Upper lobe of right lung (tissue), 1 donor: ENCODE measurements around the gene RPL3. TPM values are rescaled to one million over a fixed set of nuclear protein-coding genes. Genes with fewer than 3 reads are reported as not detected.

ENCODE experiments used
- ATAC-seq: fragments of 200-7000 bp; cut with Tn5 transposase; one replicate; pipeline ENCODE4 v1.9.1; 2020; ENCODE audit warnings: mild to moderate bottlenecking, moderate library complexity
- DNase-seq: peaks from one replicate; pipeline ENCODE4 v3.0.0-alpha.2; 2020
- H3K27ac ChIP-seq: fragments of 200-600 bp; one replicate; pipeline ENCODE4 v1.8.0; 2022
- H3K27me3 ChIP-seq: fragments of 200-600 bp; one replicate; pipeline ENCODE4 v1.8.0; 2022; ENCODE audit warnings: mild to moderate bottlenecking
- H3K36me3 ChIP-seq: fragments of 200-600 bp; one replicate; pipeline ENCODE4 v1.8.0; 2022
- H3K4me1 ChIP-seq: fragments of 200-600 bp; one replicate; pipeline ENCODE4 v1.8.0; 2022
- H3K4me3 ChIP-seq: fragments of 200-600 bp; one replicate; pipeline ENCODE4 v1.8.0; 2022; ENCODE audit warnings: mild to moderate bottlenecking
- H3K9me3 ChIP-seq: fragments of 200-600 bp; one replicate; pipeline ENCODE4 v1.8.0; 2022
- intact Hi-C: fragments of 100-400 bp; cut with DNase I; formaldehyde crosslinking; loops from one replicate; pipeline ENCODE4 v1.11.0; 2022
- total RNA-seq: library from RNA; stranded (reverse); fragmentation: NEBNext Ultra II Directional; extraction: Animal tissue kit (Norgen Biotek cat#: 25700); gene quantifications from one replicate; pipeline ENCODE4 v1.2.1, GENCODE V29; 2021
- TF ChIP-seq, protein P1 (sequence below): fragments of 200-600 bp; IDR thresholded peaks from one replicate; pipeline ENCODE4 v1.8.0; 2022; ENCODE audit warnings: antibody characterized with exemption
- donor health status: DM: no; HTN: yes; CAD: no; lungs with severe emphysema.

Gene RPL3
- total RNA-seq, 1 donor from 2014 or later: 1,573 TPM

DNA sequence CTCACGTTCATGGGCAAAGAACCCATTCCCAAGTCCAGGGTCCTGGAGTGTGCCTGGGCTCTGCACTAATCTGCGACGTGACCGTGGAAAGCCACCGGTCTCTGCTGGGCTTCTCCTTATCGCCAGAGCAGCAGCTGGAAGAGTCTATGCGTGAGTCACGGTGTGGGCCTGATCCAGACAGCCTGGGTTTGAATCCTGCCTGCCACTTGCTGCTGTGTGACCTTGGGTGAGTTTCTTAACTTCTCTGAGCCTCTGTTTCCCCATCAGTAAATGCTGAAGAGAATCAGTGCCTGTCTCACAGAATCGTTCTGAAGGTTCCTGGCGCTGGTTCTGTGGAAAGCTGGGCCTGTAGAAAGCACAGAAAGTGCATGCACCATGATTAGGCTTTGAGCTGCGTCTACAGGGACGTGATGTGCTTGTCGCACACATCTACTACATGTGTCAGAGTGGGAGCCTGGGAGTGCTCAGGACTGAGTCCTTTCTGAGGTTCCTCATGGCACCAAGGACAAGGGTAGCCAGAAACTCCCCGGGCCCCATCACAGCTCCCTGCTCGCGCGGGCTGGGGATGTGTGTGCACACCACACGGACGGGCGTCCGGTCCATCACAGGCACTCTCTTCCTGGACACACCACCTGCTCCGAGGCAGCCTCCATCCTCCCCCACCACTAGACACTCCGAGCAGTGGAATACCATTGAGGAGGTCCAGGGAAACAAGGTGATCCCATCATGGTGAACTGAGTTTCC lies 54.1 kb downstream of the RPL3 start:
- Histone ChIP-seq H3K36me3 (no peaks in the 10 kb centered on the region), H3K27me3 (no peaks in the 10 kb centered on the region), H3K27ac (no peak overlapping the region), H3K4me1 (peaks cover 4% of the 10 kb centered on the region), H3K4me3 (no peak overlapping the region), H3K9me3 (no peaks in the 10 kb centered on the region)
- intact Hi-C loops: no loop called here
- TF ChIP-seq, protein P1, sequence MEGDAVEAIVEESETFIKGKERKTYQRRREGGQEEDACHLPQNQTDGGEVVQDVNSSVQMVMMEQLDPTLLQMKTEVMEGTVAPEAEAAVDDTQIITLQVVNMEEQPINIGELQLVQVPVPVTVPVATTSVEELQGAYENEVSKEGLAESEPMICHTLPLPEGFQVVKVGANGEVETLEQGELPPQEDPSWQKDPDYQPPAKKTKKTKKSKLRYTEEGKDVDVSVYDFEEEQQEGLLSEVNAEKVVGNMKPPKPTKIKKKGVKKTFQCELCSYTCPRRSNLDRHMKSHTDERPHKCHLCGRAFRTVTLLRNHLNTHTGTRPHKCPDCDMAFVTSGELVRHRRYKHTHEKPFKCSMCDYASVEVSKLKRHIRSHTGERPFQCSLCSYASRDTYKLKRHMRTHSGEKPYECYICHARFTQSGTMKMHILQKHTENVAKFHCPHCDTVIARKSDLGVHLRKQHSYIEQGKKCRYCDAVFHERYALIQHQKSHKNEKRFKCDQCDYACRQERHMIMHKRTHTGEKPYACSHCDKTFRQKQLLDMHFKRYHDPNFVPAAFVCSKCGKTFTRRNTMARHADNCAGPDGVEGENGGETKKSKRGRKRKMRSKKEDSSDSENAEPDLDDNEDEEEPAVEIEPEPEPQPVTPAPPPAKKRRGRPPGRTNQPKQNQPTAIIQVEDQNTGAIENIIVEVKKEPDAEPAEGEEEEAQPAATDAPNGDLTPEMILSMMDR: no peak
- no peak for ATAC-seq
- no peak for DNase-seq

DNA sequence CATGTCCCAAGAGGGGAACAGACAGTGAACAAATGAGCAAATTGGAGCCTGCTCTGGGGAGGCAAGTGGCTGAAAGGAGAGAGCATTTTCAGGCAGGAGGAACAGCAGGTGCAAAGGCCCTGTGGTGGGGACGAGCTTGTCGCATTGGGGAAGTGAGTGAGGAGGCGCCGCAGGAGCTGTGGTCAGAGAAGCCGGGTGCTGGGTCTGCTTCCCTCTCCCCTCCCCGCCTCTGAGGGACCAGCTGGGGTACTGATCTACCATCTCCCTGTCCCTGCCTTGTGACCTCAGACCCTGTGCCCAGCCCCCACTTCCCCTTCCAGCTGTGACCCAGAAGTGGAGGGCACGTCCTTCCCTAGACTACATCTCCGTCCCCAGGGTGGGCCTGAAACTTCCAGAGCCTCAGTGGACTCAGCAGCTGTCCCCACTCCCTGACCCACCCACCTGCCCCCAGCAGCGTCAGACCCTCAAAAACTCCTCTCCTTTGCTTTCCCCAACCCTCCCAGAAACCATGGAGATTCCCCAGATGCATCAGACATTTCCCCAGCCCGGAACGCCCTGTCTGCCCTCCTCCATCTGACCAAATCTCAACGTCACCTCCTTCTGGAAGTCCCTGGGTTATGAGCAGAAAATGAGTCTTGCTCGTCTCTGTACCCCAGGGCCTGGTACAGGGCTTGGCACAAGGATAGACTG lies 54.9 kb downstream of the RPL3 start:
- Histone ChIP-seq H3K27ac (no peak overlapping the region), H3K27me3 (no peaks in the 10 kb centered on the region), H3K9me3 (no peaks in the 10 kb centered on the region), H3K4me3 (no peak overlapping the region), H3K4me1 (peaks cover 4% of the 10 kb centered on the region), H3K36me3 (no peaks in the 10 kb centered on the region)
- intact Hi-C loops: no loop called here
- no peak for DNase-seq
- TF ChIP-seq, protein P1: no peak
- ATAC-seq: peak; percentile 69

DNA sequence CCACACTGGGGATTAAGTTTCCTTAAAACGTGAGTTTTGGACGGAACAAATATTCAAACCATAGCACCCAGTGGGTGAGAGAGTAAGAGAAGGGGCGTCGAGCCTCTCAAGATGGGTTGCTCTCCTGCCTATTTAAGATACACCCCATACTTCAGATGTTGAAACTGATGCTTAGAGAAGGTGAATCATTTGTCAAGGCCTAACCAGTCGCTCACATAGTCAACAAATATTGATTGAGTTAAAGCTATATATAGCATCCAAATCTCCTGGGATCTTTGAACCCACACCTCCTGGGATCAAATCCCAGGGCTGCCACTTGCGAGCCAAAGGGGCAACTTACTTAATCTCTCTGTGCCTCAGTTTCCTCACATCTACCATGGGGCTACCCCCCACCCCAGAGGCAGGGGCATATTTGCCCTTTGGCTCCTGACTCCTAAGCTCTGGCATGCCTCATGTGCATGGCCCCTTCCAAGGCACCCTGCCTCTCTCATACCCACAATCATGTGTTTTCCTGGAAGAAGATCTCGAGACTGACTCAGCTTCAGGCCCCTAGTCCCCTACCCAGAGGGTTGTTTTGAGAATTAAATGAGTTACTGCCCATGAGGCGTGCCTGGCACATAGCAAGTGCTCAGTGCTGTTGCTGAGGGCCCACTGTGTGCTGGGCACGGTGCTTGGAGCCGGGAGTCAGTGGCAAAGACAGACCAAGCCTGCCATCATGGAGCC lies 55.6 kb downstream of the RPL3 start:
- peaks cover 4% of the 10 kb centered on the region for H3K4me1 ChIP-seq
- H3K27me3 ChIP-seq: no peaks in the 10 kb centered on the region
- TF ChIP-seq, protein P1: no peak
- no peak for ATAC-seq
- no peak overlapping the region for H3K4me3 ChIP-seq
- DNase-seq: no peak
- no peaks in the 10 kb centered on the region for H3K36me3 ChIP-seq
- intact Hi-C loops: no loop called here
- H3K9me3 ChIP-seq: no peaks in the 10 kb centered on the region
- H3K27ac ChIP-seq: no peak overlapping the region

Other genes starting within 250 kb of the RPL3 start
- 16.1 TPM for gene APOBEC3G, start 242.3 kb downstream of the RPL3 start, total RNA-seq
- gene APOBEC3H, start 222.4 kb downstream of the RPL3 start, total RNA-seq: 0.84 TPM
- 62.7 TPM for gene CBX7, start 166.9 kb downstream of the RPL3 start, total RNA-seq
- gene PDGFB, start 74.6 kb downstream of the RPL3 start, total RNA-seq: 29.8 TPM
- 14.0 TPM for gene SYNGR1, start 30.4 kb upstream of the RPL3 start, total RNA-seq
- gene TAB1, start 80.2 kb upstream of the RPL3 start, total RNA-seq: 31.0 TPM
- 34.8 TPM for gene MGAT3, start 137.4 kb upstream of the RPL3 start, total RNA-seq
- 24.3 TPM for gene MIEF1, start 182.7 kb upstream of the RPL3 start, total RNA-seq
- gene ATF4, start 200.9 kb upstream of the RPL3 start, total RNA-seq: 327 TPM
- 72.5 TPM for gene RPS19BP1, start 213.1 kb upstream of the RPL3 start, total RNA-seq